HG03095 (cell line): ENCODE data around the gene ZFYVE28.

Experiments used
- ATAC-seq: cut with Tn5 transposase; IDR thresholded peaks from one replicate; pipeline ENCODE4 v1.9.1; 2021; ENCODE audit warnings: moderate library complexity; ENCODE audit not compliant: unreplicated experiment

Gene ZFYVE28

DNA sequence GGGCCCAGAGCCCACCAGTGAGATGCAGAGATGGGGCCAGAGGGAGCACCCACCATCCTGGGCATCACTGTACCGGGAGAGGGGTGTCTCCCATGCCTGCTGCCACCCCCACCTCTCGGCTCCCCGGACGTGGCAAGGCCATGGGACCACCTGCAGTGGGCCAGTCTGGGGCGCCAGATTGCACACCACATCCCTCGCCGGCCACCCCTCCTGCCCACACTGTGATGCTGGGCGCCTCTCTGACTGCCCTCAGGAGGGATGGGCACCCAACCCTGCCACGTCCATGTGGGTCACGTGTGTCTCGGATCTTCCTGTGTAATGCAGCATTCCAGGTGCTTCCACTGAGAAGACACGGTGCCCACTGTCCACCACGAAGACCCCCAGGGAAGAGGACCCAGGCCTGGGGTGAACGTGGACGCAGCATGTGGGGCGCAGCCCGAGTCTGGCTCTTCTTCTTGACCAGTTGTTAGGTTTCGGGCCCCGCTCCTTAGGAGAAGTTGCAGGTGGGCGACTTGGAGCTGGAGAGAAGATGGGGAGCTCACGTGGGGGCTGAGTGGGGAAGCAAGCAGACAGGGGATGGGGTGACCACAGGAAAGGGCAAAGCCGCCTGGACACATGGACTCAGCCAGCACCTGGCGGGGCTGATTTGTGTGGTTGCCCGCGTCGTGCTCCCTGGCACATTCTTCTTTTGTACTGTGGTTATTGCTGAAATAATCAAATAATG is 47.7 kb downstream of the ZFYVE28 start:
- no peak for ATAC-seq

DNA sequence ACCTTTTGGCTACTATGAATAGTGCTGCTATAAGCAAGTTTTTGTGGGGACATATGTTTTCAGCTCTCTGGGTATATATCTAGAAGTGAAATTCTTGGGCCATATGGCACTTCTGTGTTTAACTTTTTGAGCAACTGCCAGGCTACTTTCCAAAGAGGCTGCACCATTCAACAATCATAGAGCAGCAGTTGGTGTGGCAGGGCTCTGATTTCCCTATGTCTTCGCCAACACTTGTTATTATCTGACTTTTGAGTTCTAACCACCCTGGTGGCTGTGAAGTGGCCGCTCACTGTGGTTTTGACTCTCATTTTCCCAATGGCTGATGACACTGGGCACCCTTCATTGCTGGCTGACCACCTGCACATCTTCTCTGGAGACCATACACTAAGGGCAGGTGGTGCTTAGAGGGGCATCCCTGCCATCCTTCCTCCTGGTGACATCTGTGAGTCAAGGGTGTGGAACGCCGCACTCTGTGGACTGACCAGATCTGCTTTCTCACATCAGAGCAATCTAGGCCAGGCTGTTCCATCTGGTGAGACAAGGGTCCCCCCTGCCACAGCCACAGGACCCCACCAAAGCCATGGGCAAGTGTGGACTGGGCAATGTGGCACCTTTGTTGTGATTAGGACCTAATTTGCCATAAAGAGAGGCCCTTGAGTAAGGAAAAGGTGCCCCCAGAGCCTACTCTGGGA is 49.6 kb downstream of the ZFYVE28 start:
- ATAC-seq = no peak

DNA sequence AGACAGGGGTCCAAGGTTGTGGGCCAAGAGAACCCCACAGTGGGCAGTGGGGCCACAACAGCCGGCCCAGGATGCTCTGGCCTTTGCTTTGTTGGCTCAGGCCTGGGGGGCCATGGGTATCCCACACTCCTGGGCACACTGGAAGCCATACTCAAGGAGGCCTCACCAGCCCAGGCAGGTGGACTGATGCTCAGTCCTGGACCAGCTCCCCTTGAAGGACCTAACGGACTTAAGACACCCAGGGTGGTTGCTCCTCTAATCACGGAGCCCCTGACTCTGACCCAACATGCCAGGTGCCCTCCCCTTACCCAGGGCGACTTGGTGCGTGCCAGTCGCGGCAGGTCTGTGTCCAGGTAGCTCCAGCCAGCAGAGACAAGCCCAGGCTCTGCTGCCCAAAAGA is 50.8 kb downstream of the ZFYVE28 start:
- no peak for ATAC-seq

DNA sequence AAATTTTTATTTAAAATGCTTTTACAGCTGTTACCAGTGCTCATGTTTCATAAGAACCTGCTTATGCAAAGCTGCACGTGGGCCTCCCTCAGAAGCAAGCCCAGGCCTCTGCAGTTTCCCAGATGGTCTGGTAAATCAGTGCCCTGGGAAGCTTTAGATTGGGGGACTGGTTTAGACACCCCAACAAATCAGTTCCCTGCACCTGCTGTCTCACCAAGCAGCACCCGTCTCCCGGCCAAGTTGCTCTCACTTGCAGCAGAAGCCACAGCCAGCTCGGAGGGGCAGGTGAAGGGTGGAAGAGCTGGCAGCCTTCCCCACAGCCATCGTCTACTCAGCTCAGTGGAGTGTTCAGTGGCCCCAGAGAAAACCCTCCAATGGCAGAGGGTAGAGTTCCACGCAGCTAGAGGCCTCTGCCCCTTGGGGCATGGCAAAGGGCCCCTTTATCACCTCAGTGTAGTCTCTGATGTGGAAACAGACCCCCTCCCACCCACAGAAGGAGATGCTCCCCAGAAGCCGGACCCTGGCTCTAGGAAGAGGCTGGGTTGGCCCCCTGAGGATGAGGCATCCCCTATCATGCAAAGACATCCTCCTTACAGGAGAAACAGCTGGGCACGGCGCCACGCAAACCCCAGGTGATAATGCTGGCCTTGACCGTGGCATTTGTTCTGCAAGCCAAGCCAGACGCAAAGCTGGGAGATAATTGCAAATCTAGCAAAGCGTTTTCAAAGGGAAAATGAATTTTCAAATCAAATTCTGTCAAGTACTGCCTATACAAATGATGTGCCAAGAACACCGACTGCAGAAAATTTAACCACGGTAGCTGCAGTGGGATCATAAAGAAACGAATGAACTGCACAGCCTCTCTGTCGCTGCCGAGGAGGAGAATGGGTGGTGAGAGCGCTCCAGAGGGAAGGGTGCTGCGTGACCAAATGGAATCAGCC is 51.9 kb downstream of the ZFYVE28 start:
- no peak for ATAC-seq

DNA sequence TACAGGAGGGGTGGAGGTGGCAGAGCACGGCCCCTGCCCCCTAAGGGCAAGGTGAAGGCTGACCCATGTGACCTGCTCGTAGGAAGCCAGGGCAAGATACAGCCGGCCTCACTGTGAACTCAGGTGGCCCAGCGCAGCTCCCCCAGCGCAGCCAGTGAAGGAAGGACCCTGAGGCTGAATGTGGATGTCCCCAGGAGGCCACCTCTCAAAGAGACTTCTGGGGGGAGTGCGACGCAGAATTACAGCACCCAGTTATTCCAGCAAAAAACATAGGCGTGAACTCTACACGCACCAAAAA is 52.6 kb downstream of the ZFYVE28 start:
- no peak for ATAC-seq

DNA sequence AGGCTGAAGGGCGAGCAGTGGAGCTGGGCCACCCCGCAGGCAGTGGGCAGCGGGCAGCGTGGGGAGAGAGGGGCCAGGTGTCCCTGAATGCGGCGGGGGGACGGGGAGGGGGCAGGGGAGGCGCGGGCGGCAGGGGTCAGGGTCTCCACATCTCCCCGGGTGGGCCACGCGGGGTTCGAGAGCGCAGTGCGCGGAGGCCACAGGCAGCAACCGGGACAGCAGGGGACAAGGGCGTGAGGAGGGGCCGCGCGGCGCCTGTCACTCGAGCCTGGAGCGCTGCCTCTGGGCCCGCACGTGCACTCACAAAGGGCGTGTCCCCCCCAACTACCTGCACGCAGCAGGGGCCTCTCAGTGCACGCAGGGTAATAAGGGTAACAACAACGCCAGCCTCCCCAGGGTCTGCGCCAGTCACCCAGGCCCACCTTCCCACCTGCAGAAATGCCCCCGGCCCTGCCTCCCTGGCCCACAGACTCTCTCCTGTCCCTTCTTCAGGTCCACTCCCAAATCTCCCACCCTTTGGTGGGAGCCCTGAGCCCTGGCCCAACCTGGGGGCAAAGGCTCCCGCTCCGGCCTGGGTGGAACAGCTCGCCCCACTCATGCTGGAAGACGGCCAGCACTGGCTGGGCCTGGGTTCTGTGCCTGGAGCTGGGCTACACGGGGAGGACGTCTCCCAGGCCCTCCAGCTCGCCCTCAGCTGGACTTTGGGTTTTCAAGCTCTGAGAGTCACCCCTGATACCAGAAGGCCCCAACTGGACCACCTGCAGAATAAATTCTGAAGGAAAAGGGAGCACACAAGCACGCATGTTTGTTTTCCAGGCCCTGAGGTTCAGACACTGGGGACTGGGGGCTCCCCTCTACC is 53.2 kb downstream of the ZFYVE28 start:
- ATAC-seq = no peak

DNA sequence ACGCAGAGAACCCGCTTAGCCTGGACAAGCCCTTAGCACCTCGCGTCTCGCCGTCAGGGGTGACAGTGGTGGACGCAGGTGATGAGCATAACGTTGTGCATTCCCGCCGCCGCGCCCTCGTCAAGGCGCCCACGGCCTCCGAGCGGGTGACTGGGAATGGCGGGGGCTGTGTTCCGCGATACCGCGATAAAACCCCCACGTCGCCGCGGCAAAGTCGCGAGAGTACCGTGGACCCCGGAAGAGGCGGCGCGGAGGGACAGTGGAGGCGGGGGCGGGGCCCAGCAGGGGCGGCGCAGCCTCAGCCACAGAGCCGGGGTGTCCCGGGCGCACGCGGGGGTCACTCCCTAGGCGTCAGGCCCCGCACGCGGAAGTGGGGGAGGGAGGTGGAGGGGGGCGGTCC is 53.8 kb downstream of the ZFYVE28 start:
- no peak for ATAC-seq

DNA sequence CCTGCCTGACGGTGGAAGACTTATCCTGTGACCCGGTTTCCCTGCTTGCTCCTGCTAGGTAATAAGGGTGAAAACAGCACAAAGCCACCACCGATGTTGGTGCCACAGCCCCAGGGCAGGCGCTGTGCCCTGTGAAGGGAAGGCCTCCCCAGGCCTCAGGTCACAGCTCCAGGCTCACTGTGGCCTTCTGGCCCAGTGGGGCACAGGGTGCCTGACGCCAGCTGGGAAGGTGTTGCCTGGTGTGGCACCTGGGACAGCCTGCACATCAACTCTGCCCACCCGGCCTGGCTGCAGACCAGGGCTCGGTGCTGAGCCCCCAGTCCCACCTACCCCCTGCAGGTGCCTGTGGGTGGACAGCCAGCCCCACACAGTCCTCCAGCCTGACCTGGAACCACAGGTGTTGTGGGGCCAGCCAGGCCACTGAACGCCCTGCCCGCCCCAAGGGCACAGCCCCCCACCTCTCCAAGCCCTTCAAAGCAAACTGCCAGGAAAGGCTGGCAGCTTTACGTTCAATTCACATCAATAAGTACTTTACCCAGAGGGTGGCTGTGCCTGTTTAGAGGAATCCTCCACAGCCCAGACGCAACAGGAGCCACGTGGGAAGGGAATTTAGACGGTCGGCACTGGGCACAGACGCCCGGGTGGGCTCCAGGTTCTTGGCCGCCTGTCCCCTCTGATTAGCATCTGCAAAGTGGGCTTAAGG is 54.3 kb downstream of the ZFYVE28 start:
- ATAC-seq = no peak

DNA sequence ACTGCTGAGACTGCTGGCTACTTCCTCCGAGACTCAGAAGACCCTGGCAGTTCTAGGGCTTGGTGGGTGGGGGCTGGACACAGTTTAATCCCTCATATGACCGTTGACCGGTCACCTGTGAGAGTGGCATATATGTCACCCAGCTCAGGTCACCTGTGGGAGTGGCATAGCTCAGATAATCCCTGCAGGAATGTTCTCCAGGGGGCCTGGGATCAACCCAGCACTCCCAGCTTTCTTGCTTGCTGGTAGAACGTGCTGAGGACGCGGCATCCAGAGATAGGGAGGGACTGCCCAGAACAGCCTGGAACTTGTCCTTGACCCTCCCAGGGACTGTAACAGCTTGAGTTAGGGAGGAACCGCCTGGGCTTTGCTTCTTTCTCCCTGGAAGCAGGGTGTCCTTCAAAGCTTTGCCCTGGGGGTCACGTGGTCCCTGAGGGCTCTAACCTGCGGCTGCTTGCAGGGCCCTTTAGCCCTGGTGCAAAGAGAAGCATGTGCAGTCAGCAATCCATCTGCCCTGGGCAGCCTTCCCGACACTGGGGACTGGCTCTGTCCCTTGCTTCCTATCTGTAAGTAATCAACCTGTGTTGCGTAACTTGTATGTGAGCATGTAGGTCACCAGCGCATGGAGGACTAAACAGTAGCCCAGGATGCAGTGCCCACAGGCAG is 55.3 kb downstream of the ZFYVE28 start:
- ATAC-seq = no peak

DNA sequence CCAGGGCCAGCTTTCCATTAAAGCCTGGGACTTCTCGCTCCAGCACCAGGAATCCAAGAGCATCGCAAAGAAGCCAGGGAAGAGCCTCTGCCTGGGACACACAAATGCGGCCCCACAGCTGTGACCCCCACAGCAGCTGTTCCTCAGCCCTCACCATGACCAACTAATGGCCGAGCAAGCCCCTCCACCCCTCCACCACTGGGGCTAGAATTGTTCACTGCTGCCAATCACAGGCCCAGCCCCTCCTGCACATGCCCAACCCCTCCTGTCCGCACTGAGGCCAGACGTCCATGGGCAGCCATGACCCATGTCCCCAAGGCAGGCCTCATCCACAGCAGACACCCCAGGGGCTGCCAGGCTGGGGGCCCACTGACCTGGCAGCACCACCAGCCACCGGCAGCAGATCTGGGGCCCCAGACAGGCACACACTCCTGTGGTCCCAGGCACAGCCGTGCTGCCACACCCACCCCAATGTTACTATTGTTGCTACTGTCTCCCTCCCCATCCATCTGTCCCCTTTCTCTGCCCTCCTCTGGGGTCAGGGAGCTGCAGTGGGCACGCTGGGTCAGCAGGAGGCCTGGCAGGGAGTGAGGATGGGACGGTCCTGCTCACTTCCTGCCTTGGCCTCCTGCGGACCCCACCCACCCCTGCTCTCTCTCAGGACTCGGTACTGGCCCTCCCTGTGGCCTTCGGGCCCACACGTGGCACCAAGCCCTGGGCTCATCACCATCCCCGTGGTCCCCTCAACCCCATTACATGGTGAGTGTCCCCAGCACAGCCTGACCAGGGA is 56.0 kb downstream of the ZFYVE28 start:
- ATAC-seq = no peak

DNA sequence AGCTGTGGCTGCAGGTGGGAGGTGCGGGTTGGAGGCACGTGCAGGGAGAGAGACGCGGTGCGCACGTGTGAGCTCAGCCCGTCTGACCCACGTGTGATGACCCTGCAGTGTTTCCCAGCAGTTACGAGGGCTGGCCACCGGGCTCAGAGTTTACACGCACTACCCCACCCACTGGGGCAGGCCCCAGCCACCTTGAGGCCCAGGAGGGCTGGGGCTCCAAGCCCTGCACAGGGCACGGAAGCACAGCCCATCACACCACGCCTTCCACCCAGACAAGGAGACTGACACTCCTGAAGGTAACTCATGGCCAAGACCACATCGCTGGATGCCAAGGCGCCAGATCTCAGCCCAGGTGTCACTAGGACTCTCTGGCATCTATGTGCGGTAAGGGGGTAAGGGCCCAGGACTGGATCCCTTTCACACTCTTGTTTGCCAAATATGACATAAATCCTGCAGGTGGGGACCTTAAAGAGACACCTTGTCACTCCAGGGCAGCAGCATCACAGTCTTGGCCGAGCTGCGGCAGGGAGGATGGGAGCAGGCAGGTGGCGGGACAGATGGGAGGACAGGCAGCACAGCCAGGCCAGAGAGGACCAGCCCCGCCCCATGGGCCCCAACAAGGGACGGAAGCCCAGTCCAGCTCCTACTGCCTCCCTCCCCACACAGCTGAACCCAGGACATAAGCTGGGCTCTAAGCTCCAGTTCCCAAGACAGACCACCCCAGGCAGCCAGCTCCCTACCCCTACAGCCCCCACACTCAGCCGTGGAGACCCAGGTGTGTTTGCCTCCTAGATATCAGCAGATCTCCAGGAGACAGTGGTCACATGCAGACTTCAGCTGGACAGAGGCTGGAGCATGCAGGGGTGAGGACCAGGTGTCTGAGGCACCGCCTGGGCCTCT is 56.8 kb downstream of the ZFYVE28 start:
- ATAC-seq = no peak

DNA sequence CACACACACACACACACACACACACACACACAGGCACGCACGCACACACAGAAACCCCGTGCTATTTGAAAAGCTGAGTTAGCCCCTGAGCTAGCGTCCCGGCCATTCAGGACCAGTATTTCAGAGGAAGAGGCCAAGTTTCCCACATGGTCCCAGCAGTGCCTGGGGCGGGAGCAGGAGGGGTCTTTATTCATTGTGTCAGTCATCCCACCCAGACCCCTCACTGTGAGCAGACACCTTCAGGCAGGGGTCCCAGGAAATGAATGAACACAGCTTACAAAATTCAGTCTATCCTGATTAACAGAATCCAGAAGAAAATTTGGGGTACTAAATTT is 58.1 kb downstream of the ZFYVE28 start:
- no peak for ATAC-seq

DNA sequence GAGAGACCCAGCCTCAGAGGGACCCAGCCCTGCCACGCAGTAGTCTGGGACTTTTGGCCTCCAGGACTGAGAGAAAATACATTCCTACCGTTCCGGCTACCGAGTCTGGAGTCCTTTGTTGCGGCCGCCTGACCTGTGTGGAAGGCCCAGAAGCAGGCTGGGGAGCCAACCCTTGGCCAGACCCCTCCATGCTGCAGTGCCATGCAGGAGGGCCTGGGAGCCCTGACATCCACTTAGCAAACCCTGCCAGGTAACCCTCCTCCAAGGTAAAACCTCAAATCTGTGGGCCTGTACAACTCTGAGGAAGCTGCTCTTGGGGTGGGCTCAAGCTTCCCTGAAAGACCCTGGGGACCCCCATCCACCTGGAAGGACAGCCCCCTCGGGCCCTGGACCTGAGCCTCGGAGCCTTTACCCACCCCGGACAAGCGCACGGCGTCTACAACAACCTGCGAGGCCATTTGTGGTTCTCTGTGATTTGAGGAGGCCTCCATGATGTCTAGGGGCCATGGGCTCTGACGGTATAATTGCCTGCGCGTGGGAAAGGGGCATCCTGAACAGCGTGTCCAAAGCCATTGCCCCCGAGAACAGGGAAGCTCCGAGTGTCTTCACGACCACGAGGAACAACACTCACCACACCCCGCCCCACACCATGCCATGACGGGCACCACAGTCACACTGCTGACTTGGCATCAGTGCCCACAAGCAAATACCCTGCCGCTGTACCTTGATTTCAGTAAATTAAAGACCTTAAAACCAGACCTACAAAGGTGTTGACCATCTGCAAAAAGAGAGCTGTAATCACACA is 58.7 kb downstream of the ZFYVE28 start:
- ATAC-seq = no peak

DNA sequence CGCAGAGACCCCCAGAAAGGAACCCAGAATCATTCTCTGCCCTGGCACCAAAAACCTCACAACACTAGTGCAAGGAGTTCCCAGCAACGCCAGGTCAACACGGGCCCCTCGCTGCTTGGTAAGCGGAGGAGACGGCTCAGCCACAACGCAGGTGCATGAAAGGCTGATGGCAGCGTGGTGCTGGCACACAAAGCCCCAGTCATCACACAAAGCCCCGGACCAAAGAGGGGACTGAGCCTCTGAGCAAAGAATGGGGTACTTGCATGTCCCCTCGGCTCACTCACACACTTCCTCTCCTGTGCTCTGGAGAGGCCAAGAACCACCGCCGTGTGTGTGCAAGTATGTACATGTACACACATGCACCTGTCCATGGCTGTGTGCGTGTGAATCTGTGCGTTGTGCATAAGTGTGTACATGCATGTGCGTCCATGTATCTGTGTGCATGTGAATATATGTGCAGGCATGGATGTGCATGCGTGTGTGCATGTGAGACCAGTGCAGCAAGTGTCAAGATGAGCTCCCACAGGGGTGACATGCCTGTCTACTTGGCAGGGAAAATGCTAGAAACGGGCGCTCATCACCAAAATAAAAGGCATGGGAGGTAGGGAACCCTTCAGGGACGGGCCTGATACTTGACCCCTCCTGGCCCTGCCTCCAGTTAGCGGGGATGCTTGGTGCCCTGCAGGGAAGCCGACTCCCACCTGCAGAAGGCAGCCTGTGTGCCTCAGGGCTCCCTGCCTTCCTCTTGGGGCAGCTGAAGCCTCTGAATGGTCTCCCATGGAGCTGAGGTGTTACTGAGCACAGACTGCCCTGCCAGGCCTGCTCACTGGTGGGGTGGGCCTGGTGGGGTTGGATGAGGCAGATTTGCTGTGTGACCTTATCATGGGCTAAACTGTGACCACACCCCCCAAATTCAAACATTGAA is 60.4 kb downstream of the ZFYVE28 start:
- no peak for ATAC-seq

DNA sequence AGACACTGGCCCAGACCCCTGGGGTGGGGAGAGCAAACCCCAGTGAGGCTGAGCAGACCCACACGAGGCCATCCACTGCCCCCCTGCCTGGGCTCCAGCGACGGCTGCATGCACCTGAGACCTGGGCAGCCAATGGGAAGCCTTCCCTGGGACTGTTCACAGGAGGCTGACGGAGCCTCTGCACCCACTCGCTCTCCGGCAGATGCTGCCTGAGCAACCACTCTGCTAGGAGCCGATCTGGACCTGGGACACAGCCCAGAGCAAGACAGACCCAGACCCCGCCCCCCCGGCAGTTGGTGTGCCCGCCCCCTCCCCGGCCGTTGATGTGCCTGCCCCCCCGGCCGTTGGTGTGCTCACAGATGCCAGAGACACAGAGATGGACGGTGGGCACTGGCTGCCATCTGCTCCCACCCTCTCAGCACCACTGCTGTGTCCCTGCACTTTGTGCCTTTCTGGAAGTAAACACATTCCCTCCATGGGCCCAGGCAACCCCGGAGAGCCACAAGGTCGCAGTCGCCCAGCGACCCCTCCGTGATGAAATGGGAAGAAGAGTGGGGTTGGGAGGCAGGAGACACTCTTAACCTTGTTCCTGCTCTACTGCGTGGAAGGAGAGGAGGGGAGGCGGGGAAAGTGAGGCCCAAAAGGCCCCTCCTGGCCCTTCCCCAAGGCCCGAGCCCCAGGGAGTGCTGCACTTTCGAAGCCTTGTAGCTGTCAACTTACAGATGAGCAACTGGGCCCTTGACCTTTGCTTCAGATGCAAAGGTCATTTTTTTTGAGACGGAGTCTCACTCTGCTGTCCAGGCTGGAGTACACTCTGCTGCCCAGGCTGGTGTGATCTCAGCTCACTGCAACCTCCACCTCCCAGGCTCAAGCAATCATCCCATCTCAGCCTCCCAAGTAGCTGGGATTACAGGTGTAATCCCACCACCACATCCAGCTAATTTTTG is 62.0 kb downstream of the ZFYVE28 start:
- ATAC-seq = no peak
